HL-60/S4 (cell line): ENCODE data around the gene SMYD4.
"Not testable (repeated sequence)": the region's sequence is repeated elsewhere in the genome, so short reads cannot be mapped to it uniquely, and the experiment has no call there.

ENCODE experiments used
- in situ Hi-C: fragments of 300-500 bp; cut with MboI; formaldehyde crosslinking; loops from 2 replicates; pipeline ENCODE4 v1.14.3; 2022; ENCODE audit warnings: low sequenced_read_pairs

Gene SMYD4

GRCh38 chr17:1830288-1830687 lies 586 bp upstream of the SMYD4 start:
- in situ Hi-C loops = no loop called here

GRCh38 chr17:1829216-1829591 lies 498 bp downstream of the SMYD4 start:
- in situ Hi-C loops = no loop called here

- in situ Hi-C loops = no loop called here
These were observed 9.0 kb downstream of the SMYD4 start for GRCh38 chr17:1820528-1821252.

GRCh38 chr17:1813088-1813487 lies 16.6 kb downstream of the SMYD4 start:
- in situ Hi-C loops = no loop called here

- in situ Hi-C loops = no loop called here
These were observed 19.1 kb downstream of the SMYD4 start for GRCh38 chr17:1810450-1811103.

- in situ Hi-C loops = not testable (repeated sequence)
These were observed 19.9 kb downstream of the SMYD4 start for GRCh38 chr17:1809815-1810214.

- in situ Hi-C loops = no loop called here
These were observed 21.1 kb downstream of the SMYD4 start for GRCh38 chr17:1808644-1809043.

- in situ Hi-C loops = no loop called here
These were observed 21.8 kb downstream of the SMYD4 start for GRCh38 chr17:1807890-1808289.

GRCh38 chr17:1803280-1803679 lies 26.4 kb downstream of the SMYD4 start:
- in situ Hi-C loops = no loop called here

- in situ Hi-C loops = no loop called here
These were observed 27.3 kb downstream of the SMYD4 start for GRCh38 chr17:1802429-1802828.

- in situ Hi-C loops = no loop called here
These were observed 29.0 kb downstream of the SMYD4 start for GRCh38 chr17:1800712-1801111.

GRCh38 chr17:1800240-1800639 lies 29.5 kb downstream of the SMYD4 start:
- in situ Hi-C loops = no loop called here

GRCh38 chr17:1797846-1798245 lies 31.9 kb downstream of the SMYD4 start:
- in situ Hi-C loops = not testable (repeated sequence)

GRCh38 chr17:1797323-1797722 lies 32.4 kb downstream of the SMYD4 start:
- in situ Hi-C loops = no loop called here

- in situ Hi-C loops = no loop called here
These were observed 32.9 kb downstream of the SMYD4 start for GRCh38 chr17:1796800-1797199.

- in situ Hi-C loops = no loop called here
These were observed 36.3 kb downstream of the SMYD4 start for GRCh38 chr17:1793447-1793806.

- in situ Hi-C loops = no loop called here
These were observed 36.9 kb downstream of the SMYD4 start for GRCh38 chr17:1792495-1793446.

- in situ Hi-C loops = no loop called here
These were observed 39.8 kb downstream of the SMYD4 start for GRCh38 chr17:1789936-1790335.

- in situ Hi-C loops = no loop called here
These were observed 42.3 kb downstream of the SMYD4 start for GRCh38 chr17:1787301-1787902.

- in situ Hi-C loops = no loop called here
These were observed 43.0 kb downstream of the SMYD4 start for GRCh38 chr17:1786708-1787107.

GRCh38 chr17:1785930-1786329 lies 43.8 kb downstream of the SMYD4 start:
- in situ Hi-C loops = no loop called here
